Brain pericyte (primary cell): ENCODE results near the gene TBX5.

ENCODE experiments used
- DNase-seq: peaks from one replicate; pipeline ENCODE4 v3.0.0-alpha.2; 2012; ENCODE audit warnings: low read depth, low spot score

TBX5 gene

GRCh38 chr12:114406316-114406983, 506 bp upstream of the TBX5 start:
- no peak for DNase-seq

- no peak for DNase-seq
These were observed 922 bp downstream of the TBX5 start for GRCh38 chr12:114404926-114405518.

- no peak for DNase-seq
These were observed 1.6 kb downstream of the TBX5 start for GRCh38 chr12:114404083-114404925.

- no peak for DNase-seq
These were observed 2.3 kb downstream of the TBX5 start for GRCh38 chr12:114403690-114404066.

- no peak for DNase-seq
These were observed 2.8 kb downstream of the TBX5 start for GRCh38 chr12:114403011-114403689.

GRCh38 chr12:114402084-114402717, 3.7 kb downstream of the TBX5 start:
- no peak for DNase-seq

- no peak for DNase-seq
These were observed 4.4 kb downstream of the TBX5 start for GRCh38 chr12:114401328-114402083.

GRCh38 chr12:114400925-114401324, 5.0 kb downstream of the TBX5 start:
- DNase-seq = no peak

- DNase-seq = no peak
These were observed 5.6 kb downstream of the TBX5 start for GRCh38 chr12:114400361-114400811.

GRCh38 chr12:114399664-114400211, 6.2 kb downstream of the TBX5 start:
- DNase-seq = no peak

- DNase-seq = no peak
These were observed 7.7 kb downstream of the TBX5 start for GRCh38 chr12:114397978-114398881.

- no peak for DNase-seq
These were observed 8.8 kb downstream of the TBX5 start for GRCh38 chr12:114396869-114397719.

- DNase-seq = no peak
These were observed 9.6 kb downstream of the TBX5 start for GRCh38 chr12:114396153-114396868.

- DNase-seq = no peak
These were observed 10.2 kb downstream of the TBX5 start for GRCh38 chr12:114395755-114396152.

- DNase-seq = no peak
These were observed 10.7 kb downstream of the TBX5 start for GRCh38 chr12:114395233-114395632.

GRCh38 chr12:114393569-114393968, 12.4 kb downstream of the TBX5 start:
- DNase-seq = no peak

GRCh38 chr12:114392909-114393308, 13.0 kb downstream of the TBX5 start:
- no peak for DNase-seq

GRCh38 chr12:114391088-114391487, 14.9 kb downstream of the TBX5 start:
- DNase-seq = no peak
